ENCODE measurements around the gene C2orf80. TPM values are rescaled to one million over a fixed set of nuclear protein-coding genes. Genes with fewer than 3 reads are reported as not detected.
"Not testable (repeated sequence)": the region's sequence is repeated elsewhere in the genome, so short reads cannot be mapped to it uniquely, and the experiment has no call there.

The C2orf80 gene
- total RNA-seq, 1 donor from 2014 or later: not detected

DNA sequence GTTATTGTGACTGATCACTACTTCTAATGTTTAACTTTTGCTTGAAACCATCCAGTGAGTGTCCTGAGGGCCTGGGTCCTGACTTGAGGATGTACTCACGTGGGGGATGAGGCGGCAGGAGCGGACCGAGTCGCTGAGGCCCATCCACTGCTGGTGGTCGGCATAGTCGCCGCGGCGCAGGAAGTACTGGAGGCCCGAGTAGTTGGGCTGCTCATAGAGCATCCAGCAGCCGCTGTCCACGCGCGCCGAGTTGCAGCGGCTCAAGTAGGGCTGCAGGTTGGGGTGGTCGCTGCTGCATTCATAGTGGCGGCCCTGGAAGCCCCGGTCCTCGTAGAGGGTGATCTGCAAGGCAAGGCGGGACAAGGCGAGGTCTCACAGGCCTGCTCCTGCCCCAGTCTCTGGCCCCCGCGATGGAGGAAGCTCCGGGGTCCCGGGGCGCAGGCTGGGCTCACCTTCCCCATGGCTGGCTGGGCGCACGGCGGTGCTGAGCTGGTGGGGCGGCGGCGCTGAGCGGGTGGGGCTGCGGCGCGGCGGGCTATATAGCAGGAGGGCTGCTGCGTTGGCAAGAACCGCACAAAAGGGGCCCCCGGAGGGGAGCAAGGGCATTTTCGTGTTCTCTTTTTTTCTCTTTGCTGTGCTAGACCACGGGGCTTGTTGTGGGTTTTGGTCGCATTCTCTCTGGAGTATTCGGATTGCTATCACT, 65.7 kb downstream of the C2orf80 start, which contains the start of gene CRYGD:
TSS of gene CRYGD (minus strand) at position 512 of the 703 bp plus-strand sequence. CDS start at position 461, 51 bp downstream.
- H3K27me3 ChIP-seq (ENCODE audit: control insufficient read depth in 3 of 3, insufficient read depth in 3 of 3, low read length in 3 of 3): peaks cover 2 to 15% (median 12%) of the 10 kb centered on the region in 3 donors
- H3K9me3 ChIP-seq (ENCODE audit: control insufficient read depth in 3 of 3, low read length in 3 of 3); H3K4me1 ChIP-seq (ENCODE audit: control insufficient read depth in 3 of 3, insufficient read depth in 3 of 3, low read length in 3 of 3); H3K9ac ChIP-seq (ENCODE audit: low read depth in 1 of 3, low read length in 3 of 3); H3K4me3 ChIP-seq (ENCODE audit: low read length in 3 of 3); H3K27ac ChIP-seq (ENCODE audit: low read depth, low read length); H3K36me3 ChIP-seq (ENCODE audit: control insufficient read depth in 3 of 3, insufficient read depth in 3 of 3, low read length in 3 of 3): not testable (repeated sequence)

- H3K9me3 ChIP-seq (ENCODE audit: control insufficient read depth in 3 of 3, low read length in 3 of 3): no peaks in the 10 kb centered on the region
These were observed 67.6 kb downstream of the C2orf80 start for GRCh38 chr2:208122248-208122647.

DNA sequence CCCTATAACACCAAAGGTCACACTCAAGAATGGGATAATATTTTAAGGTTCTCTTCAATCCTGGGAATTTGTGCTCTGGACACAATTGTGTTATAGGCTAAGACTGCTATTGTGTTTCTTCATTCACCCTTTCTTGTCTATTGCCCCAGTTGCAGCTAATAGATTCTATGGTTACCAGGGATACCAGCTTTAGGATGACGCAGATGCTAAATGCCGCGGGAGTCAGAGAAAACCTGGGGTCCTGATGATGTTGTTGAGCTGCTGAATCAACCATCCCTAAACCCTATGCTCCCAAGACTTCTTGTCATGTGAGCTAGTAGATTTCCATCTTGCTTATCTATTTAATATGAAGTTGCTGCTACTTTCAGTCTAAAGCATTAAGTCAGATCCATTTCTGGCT, 70.9 kb downstream of the C2orf80 start:
- Histone ChIP-seq H3K4me3 (ENCODE audit: low read length in 3 of 3) (no peak overlapping the region), H3K27me3 (ENCODE audit: control insufficient read depth in 3 of 3, insufficient read depth in 3 of 3, low read length in 3 of 3) (peaks cover 0 to 6% (median 5%) of the 10 kb centered on the region in 3 donors), H3K9me3 (ENCODE audit: control insufficient read depth in 3 of 3, low read length in 3 of 3) (no peaks in the 10 kb centered on the region), H3K36me3 (ENCODE audit: control insufficient read depth in 3 of 3, insufficient read depth in 3 of 3, low read length in 3 of 3) (no peaks in the 10 kb centered on the region), H3K4me1 (ENCODE audit: control insufficient read depth in 3 of 3, insufficient read depth in 3 of 3, low read length in 3 of 3) (no peaks in the 10 kb centered on the region), H3K27ac (ENCODE audit: low read depth, low read length) (no peak overlapping the region), H3K9ac (ENCODE audit: low read depth in 1 of 3, low read length in 3 of 3) (no peak overlapping the region)

More at GRCh38 chr2:208122248-208122647, 67.6 kb downstream of the C2orf80 start:
- H3K27ac ChIP-seq (ENCODE audit: low read depth, low read length): no peak overlapping the region
- no peaks in the 10 kb centered on the region for H3K4me1 ChIP-seq (ENCODE audit: control insufficient read depth in 3 of 3, insufficient read depth in 3 of 3, low read length in 3 of 3)
- H3K36me3 ChIP-seq (ENCODE audit: control insufficient read depth in 3 of 3, insufficient read depth in 3 of 3, low read length in 3 of 3): no peaks in the 10 kb centered on the region
- H3K27me3 ChIP-seq (ENCODE audit: control insufficient read depth in 3 of 3, insufficient read depth in 3 of 3, low read length in 3 of 3): peaks cover 2 to 15% (median 12%) of the 10 kb centered on the region in 3 donors
- H3K4me3 ChIP-seq (ENCODE audit: low read length in 3 of 3): no peak overlapping the region
- H3K9ac ChIP-seq (ENCODE audit: low read depth in 1 of 3, low read length in 3 of 3): no peak overlapping the region

DNA sequence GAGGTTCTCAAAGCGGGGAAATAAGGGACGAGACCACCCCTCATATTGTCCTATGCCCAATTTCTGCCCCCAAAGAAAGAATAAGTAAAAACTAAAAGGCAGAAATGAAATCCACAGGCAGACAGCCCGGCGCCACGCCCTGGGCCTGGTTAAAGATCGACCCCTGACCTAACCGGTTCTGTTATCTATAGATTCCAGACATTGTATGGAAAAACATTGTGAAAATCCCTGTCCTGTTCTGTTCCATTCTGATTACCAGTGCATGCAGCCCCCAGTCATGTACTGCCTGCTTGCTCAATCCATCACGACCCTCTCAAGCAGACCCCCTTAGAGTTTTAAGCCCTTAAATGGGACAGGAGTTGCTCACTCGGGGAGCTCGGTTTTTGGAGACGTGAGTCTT, 72.4 kb downstream of the C2orf80 start:
- H3K36me3 ChIP-seq (ENCODE audit: control insufficient read depth in 3 of 3, insufficient read depth in 3 of 3, low read length in 3 of 3); H3K4me3 ChIP-seq (ENCODE audit: low read length in 3 of 3); H3K27ac ChIP-seq (ENCODE audit: low read depth, low read length); H3K4me1 ChIP-seq (ENCODE audit: control insufficient read depth in 3 of 3, insufficient read depth in 3 of 3, low read length in 3 of 3); H3K27me3 ChIP-seq (ENCODE audit: control insufficient read depth in 3 of 3, insufficient read depth in 3 of 3, low read length in 3 of 3); H3K9ac ChIP-seq (ENCODE audit: low read depth in 1 of 3, low read length in 3 of 3); H3K9me3 ChIP-seq (ENCODE audit: control insufficient read depth in 3 of 3, low read length in 3 of 3): not testable (repeated sequence)

Other genes with a start within 250 kb of the C2orf80 start
- gene PLEKHM3, start 164.5 kb downstream of the C2orf80 start, total RNA-seq: 20.9 TPM
- gene CRYGD, start 65.5 kb downstream of the C2orf80 start, total RNA-seq: not detected
- gene CRYGC, start 60.2 kb downstream of the C2orf80 start, total RNA-seq: not detected
- not detected for gene CRYGB, start 43.9 kb downstream of the C2orf80 start, total RNA-seq
- gene CRYGA, start 26.4 kb downstream of the C2orf80 start, total RNA-seq: not detected
- 65.2 TPM for gene IDH1, start 65.0 kb upstream of the C2orf80 start, total RNA-seq
- gene PIKFYVE, start 76.2 kb upstream of the C2orf80 start, total RNA-seq: 22.4 TPM
- 0.52 TPM for gene PTH2R, start 216.8 kb upstream of the C2orf80 start, total RNA-seq